Choroid plexus epithelial cell (primary cell): ENCODE results near the gene DYNLT2.
"Not testable (repeated sequence)": the region's sequence is repeated elsewhere in the genome, so short reads cannot be mapped to it uniquely, and the experiment has no call there.

ENCODE experiments used
- DNase-seq: peaks from one replicate; pipeline ENCODE4 v3.0.0-alpha.2; 2010; ENCODE audit warnings: low read depth
- H3K4me3 ChIP-seq: 2 replicates; pipeline ENCODE4 v1.5.1; 2011; ENCODE audit warnings: low read depth, mild to moderate bottlenecking, control low read depth, low read length, moderate library complexity
- CTCF ChIP-seq: conservative IDR thresholded peaks from 2 replicates; pipeline ENCODE4 v1.5.1; 2011; ENCODE audit warnings: low read depth, mild to moderate bottlenecking, control low read depth, inconsistent platforms, low read length, moderate library complexity

DYNLT2 gene

GRCh38 chr6:169775321-169775720 lies 23.9 kb upstream of the DYNLT2 start:
- H3K4me3 ChIP-seq, result no peak overlapping the region
- no peak for TF ChIP-seq CTCF
- DNase-seq, result no peak

- no peak for DNase-seq
- no peak for TF ChIP-seq CTCF
- H3K4me3 ChIP-seq, result no peak overlapping the region
These were observed 23.0 kb upstream of the DYNLT2 start for GRCh38 chr6:169774347-169774746.

GRCh38 chr6:169766921-169767736 lies 15.8 kb upstream of the DYNLT2 start:
- H3K4me3 ChIP-seq, result no peak overlapping the region
- DNase-seq, result no peak
- TF ChIP-seq CTCF, result no peak

GRCh38 chr6:169766232-169766631 lies 14.9 kb upstream of the DYNLT2 start:
- no peak for TF ChIP-seq CTCF
- DNase-seq, result peak; percentile 76

GRCh38 chr6:169765789-169766188 lies 14.4 kb upstream of the DYNLT2 start:
- not testable (repeated sequence) for DNase-seq, H3K4me3 ChIP-seq

More at GRCh38 chr6:169766232-169766631, 14.9 kb upstream of the DYNLT2 start:
- no peak overlapping the region for H3K4me3 ChIP-seq

- peak; percentile 82 for DNase-seq
- H3K4me3 ChIP-seq, result no peak overlapping the region
- TF ChIP-seq CTCF, result no peak
These were observed 12.5 kb upstream of the DYNLT2 start for GRCh38 chr6:169763881-169764280.

- TF ChIP-seq CTCF, result no peak
- DNase-seq, result no peak
These were observed 11.9 kb upstream of the DYNLT2 start for GRCh38 chr6:169763308-169763707.

More at GRCh38 chr6:169763308-169763707, 11.9 kb upstream of the DYNLT2 start:
- no peak overlapping the region for H3K4me3 ChIP-seq
